ENCODE results near the gene AGRP. TPM values are rescaled to one million over a fixed set of nuclear protein-coding genes. Genes with fewer than 3 reads are reported as not detected.
A peak's percentile ranks its signal among the peaks of the same experiment; 100 is the strongest.

The AGRP gene, protein sequence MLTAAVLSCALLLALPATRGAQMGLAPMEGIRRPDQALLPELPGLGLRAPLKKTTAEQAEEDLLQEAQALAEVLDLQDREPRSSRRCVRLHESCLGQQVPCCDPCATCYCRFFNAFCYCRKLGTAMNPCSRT
- not detected in 2 replicates for total RNA-seq (2022)
- not detected for Bru-seq, nascent RNA
- not detected for BruChase-seq, experiment 1, labeled RNA remaining after a 6-hour chase
- BruChase-seq, experiment 2, labeled RNA remaining after a 2-hour chase: not detected
- long read RNA-seq: 0 reads

DNA sequence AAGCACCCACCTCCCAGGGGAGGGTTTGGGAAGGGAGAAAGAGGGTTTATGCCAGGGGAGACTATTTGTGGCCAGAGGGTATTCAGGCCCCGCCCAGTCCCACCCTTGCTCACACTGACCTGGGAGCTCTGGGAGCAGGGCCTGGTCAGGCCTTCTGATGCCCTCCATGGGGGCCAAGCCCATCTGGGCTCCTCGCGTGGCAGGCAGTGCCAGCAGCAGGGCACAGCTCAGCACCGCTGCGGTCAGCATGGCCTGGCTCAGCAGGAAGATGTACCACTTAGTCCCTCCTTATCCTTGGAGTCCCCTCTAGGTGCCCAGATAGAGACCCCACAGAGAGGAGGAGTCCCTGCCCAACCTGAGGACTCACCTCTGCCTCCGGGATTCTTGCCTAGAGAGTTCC is at the start of gene AGRP:
TSS of gene AGRP (minus strand) at position 398 of the 400 bp plus-strand sequence. CDS start at position 249, 149 bp downstream.
- BruUV-seq (replicated peaks): no TSS peak
- peaks cover 29% of the 10 kb centered on the region for H3K36me3 Mint-ChIP-seq (ENCODE audit: insufficient read depth, unreplicated experiment)
- no peaks in the 10 kb centered on the region for H3K27me3 Mint-ChIP-seq (ENCODE audit: unreplicated experiment)
- DNase-seq: no peak
- CTCF ChIA-PET: no interaction called here
- intact Hi-C loops (cut with micrococcal nuclease; ENCODE audit: unreplicated experiment): no loop called here
- no peak within 1 kb of the TSS for H3K27ac Mint-ChIP-seq (ENCODE audit: unreplicated experiment)
- no peaks in the 10 kb centered on the region for H3K9me3 Mint-ChIP-seq (ENCODE audit: low read depth, unreplicated experiment)
- H3K4me1 Mint-ChIP-seq (ENCODE audit: low read depth, unreplicated experiment): peaks cover 10% of the 10 kb centered on the region
- TF ChIP-seq, protein P1, sequence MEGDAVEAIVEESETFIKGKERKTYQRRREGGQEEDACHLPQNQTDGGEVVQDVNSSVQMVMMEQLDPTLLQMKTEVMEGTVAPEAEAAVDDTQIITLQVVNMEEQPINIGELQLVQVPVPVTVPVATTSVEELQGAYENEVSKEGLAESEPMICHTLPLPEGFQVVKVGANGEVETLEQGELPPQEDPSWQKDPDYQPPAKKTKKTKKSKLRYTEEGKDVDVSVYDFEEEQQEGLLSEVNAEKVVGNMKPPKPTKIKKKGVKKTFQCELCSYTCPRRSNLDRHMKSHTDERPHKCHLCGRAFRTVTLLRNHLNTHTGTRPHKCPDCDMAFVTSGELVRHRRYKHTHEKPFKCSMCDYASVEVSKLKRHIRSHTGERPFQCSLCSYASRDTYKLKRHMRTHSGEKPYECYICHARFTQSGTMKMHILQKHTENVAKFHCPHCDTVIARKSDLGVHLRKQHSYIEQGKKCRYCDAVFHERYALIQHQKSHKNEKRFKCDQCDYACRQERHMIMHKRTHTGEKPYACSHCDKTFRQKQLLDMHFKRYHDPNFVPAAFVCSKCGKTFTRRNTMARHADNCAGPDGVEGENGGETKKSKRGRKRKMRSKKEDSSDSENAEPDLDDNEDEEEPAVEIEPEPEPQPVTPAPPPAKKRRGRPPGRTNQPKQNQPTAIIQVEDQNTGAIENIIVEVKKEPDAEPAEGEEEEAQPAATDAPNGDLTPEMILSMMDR (IDR thresholded peaks at IDR 0.05; ENCODE audit: unreplicated experiment): no peak
- no peak within 1 kb of the TSS for H3K4me3 Mint-ChIP-seq (ENCODE audit: low read depth, unreplicated experiment)

DNA sequence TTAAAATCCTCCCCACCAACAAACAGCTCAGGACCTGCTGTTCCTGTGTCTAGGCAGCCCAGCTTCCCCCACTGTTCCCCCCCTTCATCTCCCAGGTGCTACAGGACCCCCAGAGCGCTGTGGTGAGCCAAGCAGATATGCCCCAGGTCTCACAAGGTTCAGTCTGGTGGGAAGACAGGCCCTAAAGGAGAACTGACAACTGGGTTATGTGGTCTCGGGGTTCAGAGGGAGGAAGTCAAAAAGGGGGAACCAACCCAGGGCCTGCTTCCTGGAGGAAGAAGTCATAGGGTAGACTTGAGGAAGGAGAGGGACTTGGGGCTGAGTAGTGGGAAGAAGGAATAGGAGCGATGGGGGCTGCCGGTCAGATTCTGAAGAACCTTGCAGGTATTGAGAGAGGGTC is 47.9 kb upstream of the AGRP start:
- no TSS peak for BruUV-seq (replicated peaks)
- CTCF ChIA-PET: interaction anchor here (1.8 to 2.4 kb wide), 2 partner anchors 10 to 129 kb away, joined by 6 to 7 read pairs; partner anchors contain the start of genes ACD and PARD6A
- peaks cover 47% of the 10 kb centered on the region for H3K4me1 Mint-ChIP-seq (ENCODE audit: low read depth, unreplicated experiment)

GRCh38 chr16:67530013-67530939 is 46.9 kb upstream of the AGRP start:
- Mint-ChIP-seq H3K36me3 (ENCODE audit: insufficient read depth, unreplicated experiment) (peaks cover 45% of the 10 kb centered on the region), H3K9me3 (ENCODE audit: low read depth, unreplicated experiment) (no peaks in the 10 kb centered on the region), H3K4me1 (ENCODE audit: low read depth, unreplicated experiment) (peaks cover 44% of the 10 kb centered on the region), H3K4me3 (ENCODE audit: low read depth, unreplicated experiment) (peak overlapping the region; percentile 87), H3K27ac (ENCODE audit: unreplicated experiment) (peak overlapping the region; percentile 76), H3K27me3 (ENCODE audit: unreplicated experiment) (peaks cover 9% of the 10 kb centered on the region)
- intact Hi-C loops (cut with micrococcal nuclease; ENCODE audit: unreplicated experiment): no loop called here
- CTCF ChIA-PET: interaction anchor here (1.8 to 2.5 kb wide), 3 partner anchors 8 to 130 kb away, joined by 6 to 7 read pairs (median 7); partner anchors contain the start of genes ACD and PARD6A
- peak; percentile 73 for DNase-seq
- TF ChIP-seq, protein P1 (IDR thresholded peaks at IDR 0.05; ENCODE audit: unreplicated experiment): no peak
- BruUV-seq (replicated peaks): no TSS peak

More for the DNA sequence above, 47.9 kb upstream of the AGRP start:
- Mint-ChIP-seq H3K36me3 (ENCODE audit: insufficient read depth, unreplicated experiment) (peaks cover 51% of the 10 kb centered on the region), H3K27me3 (ENCODE audit: unreplicated experiment) (no peaks in the 10 kb centered on the region), H3K4me3 (ENCODE audit: low read depth, unreplicated experiment) (peak overlapping the region; percentile 87), H3K9me3 (ENCODE audit: low read depth, unreplicated experiment) (no peaks in the 10 kb centered on the region), H3K27ac (ENCODE audit: unreplicated experiment) (no peak overlapping the region)
- TF ChIP-seq, protein P1 (IDR thresholded peaks at IDR 0.05; ENCODE audit: unreplicated experiment): no peak
- DNase-seq: no peak
- intact Hi-C loops (cut with micrococcal nuclease; ENCODE audit: unreplicated experiment): no loop called here

DNA sequence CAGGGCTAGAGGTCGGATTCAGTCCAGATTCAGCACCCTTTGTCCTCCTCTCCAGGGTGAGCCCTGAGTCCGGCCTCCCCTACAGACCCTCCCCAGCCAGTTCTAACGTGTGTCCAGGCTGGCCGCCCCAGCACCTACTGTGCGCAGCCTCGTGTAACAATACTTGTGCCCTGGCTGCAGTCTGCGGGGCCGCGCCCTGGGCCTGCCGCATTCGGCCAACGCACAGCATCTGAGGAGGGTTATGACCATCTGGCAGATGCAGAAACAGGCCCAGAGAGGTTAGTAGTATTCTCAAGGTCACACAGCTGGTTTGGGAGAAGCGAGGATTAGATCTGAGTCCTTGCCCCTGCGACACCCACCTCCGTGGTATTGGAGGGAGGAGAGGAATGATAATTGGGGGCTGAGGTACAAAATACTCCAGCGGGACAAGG is 46.2 kb upstream of the AGRP start:
- no peaks in the 10 kb centered on the region for H3K9me3 Mint-ChIP-seq (ENCODE audit: low read depth, unreplicated experiment)

More for the DNA sequence above, 46.2 kb upstream of the AGRP start:
- Mint-ChIP-seq H3K4me1 (ENCODE audit: low read depth, unreplicated experiment) (peaks cover 40% of the 10 kb centered on the region), H3K27ac (ENCODE audit: unreplicated experiment) (peak overlapping the region; percentile 76), H3K4me3 (ENCODE audit: low read depth, unreplicated experiment) (peak overlapping the region; percentile 87), H3K27me3 (ENCODE audit: unreplicated experiment) (peaks cover 16% of the 10 kb centered on the region), H3K36me3 (ENCODE audit: insufficient read depth, unreplicated experiment) (peaks cover 45% of the 10 kb centered on the region)
- intact Hi-C loops (cut with micrococcal nuclease; ENCODE audit: unreplicated experiment): no loop called here
- CTCF ChIA-PET: interaction anchor here (0.5 to 2.5 kb wide), 5 partner anchors 8 to 131 kb away, joined by 4 to 7 read pairs (median 6); partner anchors contain the start of genes ACD and PARD6A
- DNase-seq: no peak
- no TSS peak for BruUV-seq (replicated peaks)
- TF ChIP-seq, protein P1 (IDR thresholded peaks at IDR 0.05; ENCODE audit: unreplicated experiment): no peak

All from Calu3 (cell line).